Erythroblast (primary cell): Measurements from ENCODE around the gene ASXL1.

Source experiments
- GATA1 ChIP-seq: IDR thresholded peaks from 2 replicates; pipeline ENCODE4 v1.6.1; 2011; ENCODE audit warnings: low read depth, mild to moderate bottlenecking, control low read depth, low read length, moderate library complexity
- POLR2A ChIP-seq: IDR thresholded peaks from 2 replicates; pipeline ENCODE4 v1.6.1; 2011; ENCODE audit warnings: mild to moderate bottlenecking, low read length

GRCh38 chr20:32370897-32371296 is 12.8 kb downstream of the ASXL1 start:
- no peak for TF ChIP-seq POLR2A
- no peak for TF ChIP-seq GATA1
